GM12872 (cell line): ENCODE data around the gene NID2.

Source experiments
- CTCF ChIP-seq: IDR thresholded peaks from 3 replicates; pipeline ENCODE4 v1.5.1; 2011; ENCODE audit warnings: low read depth, mild to moderate bottlenecking, low read length, moderate library complexity; ENCODE audit not compliant: insufficient read depth

NID2 gene

DNA sequence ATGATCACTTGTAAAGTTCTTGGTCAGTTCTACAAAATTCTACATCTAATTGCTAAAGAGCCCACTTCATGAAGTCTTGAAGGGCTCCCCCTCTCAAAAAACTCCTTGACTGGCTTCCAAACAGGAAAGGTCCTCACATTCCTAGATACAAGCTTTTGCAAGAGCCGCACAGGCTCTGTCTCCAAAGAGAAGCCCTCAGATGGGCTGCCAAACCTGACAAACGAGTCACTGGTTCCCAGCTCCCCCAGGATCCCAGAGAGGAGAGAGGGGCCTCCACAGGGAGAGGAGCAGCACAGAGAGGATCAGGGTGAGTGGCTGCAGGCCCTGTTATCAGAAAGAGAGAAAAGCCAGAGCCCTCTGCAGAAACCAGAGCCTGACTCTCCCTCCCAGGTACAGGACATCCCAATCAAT lies 5.8 kb downstream of the NID2 start:
- TF ChIP-seq CTCF, result no peak

DNA sequence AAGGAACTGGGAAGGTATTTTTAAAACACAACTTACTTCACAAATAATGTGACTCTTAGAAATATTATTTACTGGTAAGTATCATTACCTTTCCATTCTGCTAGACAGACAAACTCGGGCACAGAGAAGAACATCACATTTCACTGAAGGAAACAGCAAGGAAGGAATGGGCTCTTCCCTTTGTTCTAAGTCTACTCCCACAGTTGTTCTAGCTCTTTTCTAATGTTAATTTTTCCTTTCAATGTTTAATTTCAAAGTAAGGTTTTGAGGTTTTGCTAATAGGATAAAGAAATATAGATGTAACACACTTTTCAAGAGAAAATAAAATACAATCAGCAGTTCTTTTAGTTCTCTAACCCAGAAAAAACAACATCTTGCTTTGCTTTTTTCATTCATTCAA lies 7.0 kb downstream of the NID2 start:
- no peak for TF ChIP-seq CTCF

DNA sequence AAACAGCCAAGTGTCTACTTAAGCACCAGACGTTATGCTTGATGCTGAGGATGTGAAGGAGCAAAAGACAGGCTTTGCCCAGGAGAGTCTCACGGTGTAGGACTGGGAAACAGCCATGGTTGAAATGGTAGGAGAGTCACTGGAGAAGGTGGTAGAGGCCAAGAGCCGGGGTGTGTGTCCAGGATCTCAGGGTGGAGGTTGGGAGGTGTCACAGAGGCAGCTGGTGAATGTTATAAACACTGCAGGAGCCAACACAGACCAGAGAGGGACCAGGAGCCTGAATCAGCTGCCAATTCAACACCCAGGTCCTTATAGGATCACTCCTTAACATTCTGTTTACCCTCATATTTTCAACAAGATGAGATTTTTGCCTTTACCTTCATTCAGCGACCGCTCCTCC lies 7.5 kb downstream of the NID2 start:
- TF ChIP-seq CTCF, result no peak

GRCh38 chr14:52060080-52060479 lies 8.8 kb downstream of the NID2 start:
- no peak for TF ChIP-seq CTCF

DNA sequence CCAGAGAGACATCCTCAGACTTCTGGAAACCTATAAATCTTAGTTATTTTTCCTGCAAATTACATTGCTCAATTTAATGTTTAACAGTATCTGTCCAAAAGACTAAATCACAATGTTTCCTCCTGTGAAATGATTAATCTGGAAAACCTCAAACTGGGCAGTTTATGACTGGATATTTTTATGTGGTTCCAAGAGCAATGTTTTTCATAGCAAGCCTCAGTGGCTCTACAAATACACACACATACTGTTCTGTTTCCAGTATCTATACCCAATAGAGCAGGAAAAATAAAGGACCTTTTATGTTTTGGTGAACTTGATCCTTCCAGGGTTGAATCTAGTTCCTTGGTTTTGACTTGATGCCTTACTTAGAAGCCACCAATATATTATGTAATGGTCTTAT lies 9.2 kb downstream of the NID2 start:
- no peak for TF ChIP-seq CTCF

DNA sequence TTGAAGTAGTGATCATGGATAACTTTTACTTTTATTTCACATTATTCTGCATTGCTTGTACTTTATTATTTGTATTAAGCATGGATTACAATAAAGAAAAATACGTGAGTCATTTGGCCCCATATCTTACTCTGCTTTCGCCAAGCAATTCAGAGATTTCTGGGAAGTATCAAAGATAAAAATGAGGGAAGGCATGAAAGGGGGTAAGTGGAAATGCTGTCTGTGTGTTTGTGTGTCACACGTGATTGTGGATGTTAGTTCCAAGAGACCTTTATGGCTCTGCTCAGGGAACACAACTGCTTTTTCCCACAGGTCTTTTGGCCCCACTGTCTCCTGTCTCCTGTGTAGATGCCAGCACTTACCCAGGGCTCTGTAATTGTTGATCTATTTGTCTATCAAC lies 10.5 kb downstream of the NID2 start:
- no peak for TF ChIP-seq CTCF

GRCh38 chr14:52055167-52055566 lies 13.7 kb downstream of the NID2 start:
- TF ChIP-seq CTCF, result no peak

GRCh38 chr14:52054678-52055077 lies 14.2 kb downstream of the NID2 start:
- TF ChIP-seq CTCF, result no peak
